Fibroblast of lung (primary cell): ENCODE results near the gene C3orf33. TPM values are rescaled to one million over a fixed set of nuclear protein-coding genes. Genes with fewer than 3 reads are reported as not detected.
"Not testable (repeated sequence)": the region's sequence is repeated elsewhere in the genome, so short reads cannot be mapped to it uniquely, and the experiment has no call there.

Source experiments
- DNase-seq, 2 donors: peaks; one replicate each; pipeline versions ENCODE4 v3.0.0 to v3.0.0-alpha.2; 2010; ENCODE audit warnings: low read depth in 2 of 2
- H2AFZ ChIP-seq: 2 replicates; pipeline ENCODE4 v1.5.1; 2012; ENCODE audit warnings: low read length, control low read depth, inconsistent platforms
- H3K27ac ChIP-seq: 2 replicates; pipeline ENCODE4 v1.5.1; 2011; ENCODE audit warnings: low read length, control low read depth; ENCODE audit not compliant: insufficient read depth
- H3K27me3 ChIP-seq: 2 replicates; pipeline ENCODE4 v1.5.1; 2011; ENCODE audit warnings: mild to moderate bottlenecking, low read length; ENCODE audit not compliant: control insufficient read depth, insufficient read depth
- H3K36me3 ChIP-seq: 2 replicates; pipeline ENCODE4 v1.5.1; 2011; ENCODE audit warnings: low read length; ENCODE audit not compliant: control insufficient read depth, insufficient read depth
- H3K4me1 ChIP-seq: 2 replicates; pipeline ENCODE4 v1.5.1; 2011; ENCODE audit warnings: low read length; ENCODE audit not compliant: control insufficient read depth, insufficient read depth; ENCODE audit errors: extremely low read depth
- H3K4me2 ChIP-seq: 2 replicates; pipeline ENCODE4 v1.5.1; 2011; ENCODE audit warnings: low read length, control low read depth; ENCODE audit not compliant: insufficient read depth; ENCODE audit errors: extremely low read depth
- H3K4me3 ChIP-seq, 4 experiments: fragments of 200-600 bp in 1 of 4; sonication (generic) in 1 of 4; replicated peaks in 1 of 4; 2 replicates each; pipeline ENCODE4 v1.5.1; 2011 to 2016; ENCODE audit warnings: low read length in 4 of 4, low read depth in 3 of 4, mild to moderate bottlenecking in 3 of 4, control low read depth in 2 of 4, inconsistent platforms in 1 of 4, mixed read lengths in 1 of 4; ENCODE audit not compliant: insufficient read depth in 1 of 4; ENCODE audit errors: control extremely low read depth in 1 of 4
- H3K79me2 ChIP-seq: 2 replicates; pipeline ENCODE4 v1.5.1; 2012; ENCODE audit warnings: mild to moderate bottlenecking, low read length, inconsistent platforms; ENCODE audit not compliant: control insufficient read depth, insufficient read depth
- H3K9ac ChIP-seq: 2 replicates; pipeline ENCODE4 v1.5.1; 2011; ENCODE audit warnings: mild to moderate bottlenecking, low read length, control low read depth; ENCODE audit not compliant: insufficient read depth
- H3K9me3 ChIP-seq: 2 replicates; pipeline ENCODE4 v1.5.1; 2012; ENCODE audit warnings: low read depth, low read length; ENCODE audit not compliant: control insufficient read depth, insufficient read depth
- H4K20me1 ChIP-seq: 2 replicates; pipeline ENCODE4 v1.5.1; 2011; ENCODE audit warnings: low read length; ENCODE audit not compliant: control insufficient read depth, insufficient read depth; ENCODE audit errors: extremely low read depth
- CTCF ChIP-seq, 2 donors: IDR thresholded peaks in 1 of 2; conservative IDR thresholded peaks in 1 of 2; 1 replicate in 1 of 2; 2 replicates in 1 of 2; pipeline ENCODE4 v1.5.1; 2011 to 2012; ENCODE audit warnings: low read length in 2 of 2, control low read depth in 1 of 2, inconsistent platforms in 1 of 2, low read depth in 1 of 2, mild to moderate bottlenecking in 1 of 2
- EZH2 ChIP-seq: IDR thresholded peaks from 2 replicates; pipeline ENCODE4 v1.5.1; 2012; ENCODE audit warnings: low read length, control low read depth, mild to moderate bottlenecking; ENCODE audit errors: missing control alignments
- polyA plus RNA-seq, 2 donors: library from polyadenylated mRNA; depleted of rRNA in 1 of 2; stranded (reverse) in 1 of 2; unstranded in 1 of 2; fragments of >200 nt; gene quantifications; 2 replicates each; pipeline ENCODE4 v1.2.1, GENCODE V29; 2011 to 2012; ENCODE audit warnings: missing spikeins in 1 of 2
- total RNA-seq: library from RNA; depleted of rRNA; stranded (reverse); fragments of >200 nt; gene quantifications from 2 replicates; pipeline ENCODE4 v1.2.1, GENCODE V29; 2014

The C3orf33 gene
- total and polyA plus RNA-seq, 2 donors (not counting 1 experiment from before 2014, with no cell fraction given): 3.3 to 3.6 TPM

GRCh38 chr3:155835341-155836071, 29.4 kb upstream of the C3orf33 start:
- TF ChIP-seq EZH2 (no peak), CTCF (conservative IDR thresholded peaks at IDR 0.05 in 1 of 2, IDR thresholded peaks at IDR 0.05 in 1 of 2; ENCODE audit: low read depth in 1 of 2, low read length in 2 of 2) (no peak)
- H3K36me3 ChIP-seq: no peaks in the 10 kb centered on the region
- no peak overlapping the region for H3K9ac ChIP-seq
- no peaks in the 10 kb centered on the region for H3K9me3 ChIP-seq
- H3K79me2 ChIP-seq: no peaks in the 10 kb centered on the region
- no peak overlapping the region for H3K27ac ChIP-seq
- H3K4me1 ChIP-seq: no peaks in the 10 kb centered on the region
- H3K27me3 ChIP-seq: no peaks in the 10 kb centered on the region
- H3K4me3 ChIP-seq: no peak overlapping the region
- H2AFZ ChIP-seq: no peak overlapping the region
- DNase-seq: no peak
- no peaks in the 10 kb centered on the region for H4K20me1 ChIP-seq
- H3K4me2 ChIP-seq: no peak overlapping the region

GRCh38 chr3:155828490-155829098, 22.5 kb upstream of the C3orf33 start:
- not testable (repeated sequence) for H3K4me3 ChIP-seq, H3K4me2 ChIP-seq, H3K9me3 ChIP-seq, H3K36me3 ChIP-seq, H3K79me2 ChIP-seq, H3K4me1 ChIP-seq, H3K27me3 ChIP-seq, H2AFZ ChIP-seq, H3K9ac ChIP-seq, DNase-seq, H4K20me1 ChIP-seq, H3K27ac ChIP-seq

GRCh38 chr3:155815030-155815545, 9.0 kb upstream of the C3orf33 start:
- H3K4me1 ChIP-seq: no peaks in the 10 kb centered on the region
- no peak overlapping the region for H3K4me3 ChIP-seq
- no peaks in the 10 kb centered on the region for H3K9me3 ChIP-seq
- DNase-seq: no peak
- H3K27me3 ChIP-seq: no peaks in the 10 kb centered on the region
- H3K79me2 ChIP-seq: no peaks in the 10 kb centered on the region
- TF ChIP-seq EZH2: no peak
- no peak for TF ChIP-seq CTCF (conservative IDR thresholded peaks at IDR 0.05 in 1 of 2, IDR thresholded peaks at IDR 0.05 in 1 of 2; ENCODE audit: low read depth in 1 of 2, low read length in 2 of 2)
- no peaks in the 10 kb centered on the region for H4K20me1 ChIP-seq
- no peak overlapping the region for H3K9ac ChIP-seq
- H3K27ac ChIP-seq: no peak overlapping the region
- H3K4me2 ChIP-seq: no peak overlapping the region
- no peak overlapping the region for H2AFZ ChIP-seq
- H3K36me3 ChIP-seq: no peaks in the 10 kb centered on the region

- not testable (repeated sequence) for DNase-seq
Measured at GRCh38 chr3:155813224-155813623, 7.1 kb upstream of the C3orf33 start.

More at GRCh38 chr3:155813224-155813623, 7.1 kb upstream of the C3orf33 start:
- H3K9me3 ChIP-seq, H3K27me3 ChIP-seq, H3K4me1 ChIP-seq, H3K4me2 ChIP-seq, H3K9ac ChIP-seq, H4K20me1 ChIP-seq, H3K27ac ChIP-seq, H3K79me2 ChIP-seq, H3K36me3 ChIP-seq, H2AFZ ChIP-seq, H3K4me3 ChIP-seq: not testable (repeated sequence)
